WI38 (cell line): ENCODE results near the gene PRR5.

Source experiments
- H3K4me3 ChIP-seq: 2 replicates; pipeline ENCODE4 v1.5.1; 2011; ENCODE audit warnings: low read depth, mild to moderate bottlenecking, control low read depth, low read length
- TF ChIP-seq, protein P1 (sequence below): IDR thresholded peaks from 2 replicates; pipeline ENCODE4 v1.5.1; 2012; ENCODE audit warnings: low read depth, mild to moderate bottlenecking, control low read depth, low read length

PRR5 gene

GRCh38 chr22:44698531-44699421 is 3.2 kb upstream of the PRR5 start:
- no peak overlapping the region for H3K4me3 ChIP-seq
- TF ChIP-seq, protein P1, sequence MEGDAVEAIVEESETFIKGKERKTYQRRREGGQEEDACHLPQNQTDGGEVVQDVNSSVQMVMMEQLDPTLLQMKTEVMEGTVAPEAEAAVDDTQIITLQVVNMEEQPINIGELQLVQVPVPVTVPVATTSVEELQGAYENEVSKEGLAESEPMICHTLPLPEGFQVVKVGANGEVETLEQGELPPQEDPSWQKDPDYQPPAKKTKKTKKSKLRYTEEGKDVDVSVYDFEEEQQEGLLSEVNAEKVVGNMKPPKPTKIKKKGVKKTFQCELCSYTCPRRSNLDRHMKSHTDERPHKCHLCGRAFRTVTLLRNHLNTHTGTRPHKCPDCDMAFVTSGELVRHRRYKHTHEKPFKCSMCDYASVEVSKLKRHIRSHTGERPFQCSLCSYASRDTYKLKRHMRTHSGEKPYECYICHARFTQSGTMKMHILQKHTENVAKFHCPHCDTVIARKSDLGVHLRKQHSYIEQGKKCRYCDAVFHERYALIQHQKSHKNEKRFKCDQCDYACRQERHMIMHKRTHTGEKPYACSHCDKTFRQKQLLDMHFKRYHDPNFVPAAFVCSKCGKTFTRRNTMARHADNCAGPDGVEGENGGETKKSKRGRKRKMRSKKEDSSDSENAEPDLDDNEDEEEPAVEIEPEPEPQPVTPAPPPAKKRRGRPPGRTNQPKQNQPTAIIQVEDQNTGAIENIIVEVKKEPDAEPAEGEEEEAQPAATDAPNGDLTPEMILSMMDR: no peak

GRCh38 chr22:44700456-44700855 is 1.5 kb upstream of the PRR5 start:
- TF ChIP-seq, protein P1: no peak
- no peak overlapping the region for H3K4me3 ChIP-seq

DNA sequence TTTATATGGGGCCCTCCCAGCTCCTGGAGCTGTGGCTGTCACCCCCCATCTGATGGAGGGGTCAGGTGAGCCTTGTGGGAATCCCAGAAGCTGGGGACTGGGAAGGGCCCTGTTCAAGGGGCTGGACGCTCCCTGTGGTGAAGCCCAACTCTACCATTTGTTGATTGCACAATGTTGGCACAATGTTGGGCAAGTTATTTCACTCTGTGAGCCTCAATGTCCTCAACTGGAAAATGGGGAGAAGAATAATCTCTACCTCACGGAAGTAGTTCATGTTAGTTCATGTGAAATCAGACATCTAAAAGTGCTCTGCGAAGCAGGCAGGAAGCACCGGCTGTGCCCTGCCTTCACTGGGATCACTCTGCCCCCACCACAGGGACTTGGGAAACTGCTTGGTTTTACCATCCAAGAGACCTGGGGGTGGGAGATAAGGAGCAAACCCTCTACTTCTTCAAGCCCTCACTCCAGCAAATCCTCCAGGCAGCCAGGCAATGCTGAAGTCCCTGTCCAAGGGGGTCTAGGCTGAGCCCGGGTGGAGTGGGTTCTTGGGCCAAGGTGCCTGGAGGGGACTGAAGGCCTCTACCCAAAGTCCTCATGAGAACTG is 715 bp upstream of the PRR5 start:
- TF ChIP-seq, protein P1: no peak
- H3K4me3 ChIP-seq: no peak overlapping the region

GRCh38 chr22:44702479-44703198 is 635 bp downstream of the PRR5 start:
- peak overlapping the region; percentile 57 for H3K4me3 ChIP-seq
- TF ChIP-seq, protein P1: 0 out of 2 replicates have a peak, but pooled peaks have one; percentile 16

DNA sequence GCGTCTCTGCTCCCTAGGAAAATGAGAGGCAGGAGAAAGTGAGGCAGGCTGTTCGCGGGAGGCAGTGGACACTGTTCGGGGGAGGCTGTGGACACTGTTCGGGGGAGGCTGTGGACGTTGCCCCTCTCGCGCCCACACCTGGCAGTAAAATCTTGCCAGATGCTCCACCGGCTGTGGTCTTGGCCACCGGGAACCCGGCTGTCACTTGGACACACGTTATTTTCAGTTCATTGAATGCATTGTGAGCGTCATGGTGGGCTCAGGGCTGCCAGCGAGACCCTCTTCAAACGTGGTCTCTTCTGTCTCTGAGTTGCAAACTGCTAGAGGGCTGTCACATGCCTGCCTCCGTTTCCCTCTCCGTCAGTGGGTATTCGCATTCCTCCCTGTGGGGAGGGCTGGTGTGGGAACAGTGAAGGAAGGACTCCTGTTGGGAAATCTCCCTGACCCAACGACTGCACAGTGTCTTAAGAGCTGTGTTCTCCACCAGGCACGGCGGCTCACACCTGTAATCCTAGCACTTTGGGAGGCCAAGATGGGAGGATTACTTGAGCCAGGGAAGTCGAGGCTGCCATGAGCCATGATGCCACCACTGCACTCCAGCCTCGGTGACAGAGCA is 1.4 kb downstream of the PRR5 start:
- H3K4me3 ChIP-seq: peak overlapping the region; percentile 57
- TF ChIP-seq, protein P1: no peak

- no peak overlapping the region for H3K4me3 ChIP-seq
- TF ChIP-seq, protein P1: no peak
Observed at GRCh38 chr22:44704159-44705021, 2.4 kb downstream of the PRR5 start.
